Measurements from ENCODE around the gene TNFRSF4.

TNFRSF4 gene

DNA sequence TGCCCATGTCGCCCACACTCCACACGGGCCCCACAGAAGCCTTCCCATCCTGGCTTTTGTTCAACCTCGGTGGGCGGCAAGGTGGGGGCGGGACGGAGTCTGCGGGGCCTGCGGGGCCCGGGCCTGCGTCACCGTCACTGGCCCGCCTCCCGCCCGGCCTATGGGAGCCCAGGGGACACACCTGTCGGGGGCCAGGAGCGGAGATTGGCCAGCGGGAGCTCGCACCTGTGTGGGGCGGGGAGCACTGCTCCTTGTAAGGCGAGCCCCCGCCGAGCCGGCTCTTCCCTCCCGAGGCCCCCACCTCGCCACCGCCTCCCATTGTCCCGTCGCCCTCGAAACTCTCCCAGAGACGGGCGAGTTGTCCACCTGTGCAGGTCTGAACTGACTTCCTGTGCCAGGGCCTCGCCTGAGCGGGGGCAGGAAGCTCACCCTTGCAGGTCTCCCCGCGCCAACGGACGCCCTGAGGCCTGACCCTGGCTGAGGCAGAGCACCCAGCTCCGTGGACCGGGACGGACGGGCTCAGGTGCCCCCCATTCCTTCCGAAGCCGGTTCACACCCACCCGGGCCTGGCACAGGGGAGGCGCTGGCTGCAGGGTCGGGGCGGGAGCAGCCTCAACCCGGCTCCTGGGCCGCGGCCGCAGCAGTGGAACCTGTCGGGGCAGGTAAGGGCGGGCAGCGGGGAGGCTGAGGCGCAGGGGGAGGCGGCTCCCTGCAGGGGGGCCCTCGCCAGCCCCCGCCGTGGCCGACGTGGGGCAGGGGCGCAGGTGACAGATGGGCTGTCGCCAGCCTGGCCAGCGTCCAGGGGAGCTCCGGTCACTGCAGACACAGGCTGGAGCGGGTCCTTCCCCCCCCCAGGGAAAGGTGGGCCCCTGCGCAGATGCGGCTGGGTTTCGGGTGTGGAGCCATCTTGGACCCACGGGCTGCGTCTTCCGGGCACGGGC, 51.1 kb downstream of the TNFRSF4 start:
- TF ChIP-seq, protein P1, sequence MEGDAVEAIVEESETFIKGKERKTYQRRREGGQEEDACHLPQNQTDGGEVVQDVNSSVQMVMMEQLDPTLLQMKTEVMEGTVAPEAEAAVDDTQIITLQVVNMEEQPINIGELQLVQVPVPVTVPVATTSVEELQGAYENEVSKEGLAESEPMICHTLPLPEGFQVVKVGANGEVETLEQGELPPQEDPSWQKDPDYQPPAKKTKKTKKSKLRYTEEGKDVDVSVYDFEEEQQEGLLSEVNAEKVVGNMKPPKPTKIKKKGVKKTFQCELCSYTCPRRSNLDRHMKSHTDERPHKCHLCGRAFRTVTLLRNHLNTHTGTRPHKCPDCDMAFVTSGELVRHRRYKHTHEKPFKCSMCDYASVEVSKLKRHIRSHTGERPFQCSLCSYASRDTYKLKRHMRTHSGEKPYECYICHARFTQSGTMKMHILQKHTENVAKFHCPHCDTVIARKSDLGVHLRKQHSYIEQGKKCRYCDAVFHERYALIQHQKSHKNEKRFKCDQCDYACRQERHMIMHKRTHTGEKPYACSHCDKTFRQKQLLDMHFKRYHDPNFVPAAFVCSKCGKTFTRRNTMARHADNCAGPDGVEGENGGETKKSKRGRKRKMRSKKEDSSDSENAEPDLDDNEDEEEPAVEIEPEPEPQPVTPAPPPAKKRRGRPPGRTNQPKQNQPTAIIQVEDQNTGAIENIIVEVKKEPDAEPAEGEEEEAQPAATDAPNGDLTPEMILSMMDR (conservative IDR thresholded peaks at IDR 0.05; ENCODE audit: low read depth, low read length) = no peak
- H3K27me3 ChIP-seq (ENCODE audit: insufficient read depth, low read depth) = peaks cover 69% of the 10 kb centered on the region
- H2AFZ ChIP-seq (ENCODE audit: low read depth) = no peak overlapping the region
- no peaks in the 10 kb centered on the region for H3K79me2 ChIP-seq (ENCODE audit: insufficient read depth, low read depth)
- H3K4me1 ChIP-seq (ENCODE audit: low read depth, poor library complexity, severe bottlenecking) = peaks cover 7% of the 10 kb centered on the region
- no peak overlapping the region for H3K27ac ChIP-seq
- H3K36me3 ChIP-seq (ENCODE audit: insufficient read depth) = no peaks in the 10 kb centered on the region
- H3K4me3 ChIP-seq (IDR thresholded peaks at IDR 0.05; ENCODE audit: insufficient read depth, low read depth, low read length) = no peak overlapping the region
- H3K9ac ChIP-seq = no peak overlapping the region
- H3K4me2 ChIP-seq = no peak overlapping the region
- H4K20me1 ChIP-seq (ENCODE audit: insufficient read depth) = no peaks in the 10 kb centered on the region

DNA sequence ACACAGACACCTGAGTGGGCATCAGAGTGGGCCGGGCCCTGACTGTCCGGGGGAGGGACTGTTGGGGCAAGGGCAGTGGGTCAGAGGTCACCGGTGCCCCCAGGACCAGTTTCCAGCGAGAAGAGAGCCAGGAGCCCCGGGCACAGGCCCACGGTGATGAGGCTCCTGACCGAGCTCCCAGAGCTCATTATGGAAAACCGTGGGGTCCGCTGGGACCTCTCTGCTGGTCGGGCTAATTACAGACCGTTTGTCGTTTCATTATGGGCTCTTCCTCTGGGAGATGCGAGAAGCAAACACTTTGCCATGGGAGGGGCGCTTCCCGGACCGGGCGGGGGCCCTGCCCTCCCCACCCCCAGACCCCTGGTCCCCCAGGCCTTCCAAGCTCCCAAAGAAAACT, 52.3 kb downstream of the TNFRSF4 start:
- H3K27me3 ChIP-seq (ENCODE audit: insufficient read depth, low read depth) = peaks cover 60% of the 10 kb centered on the region
- TF ChIP-seq, protein P1 (conservative IDR thresholded peaks at IDR 0.05; ENCODE audit: low read depth, low read length) = no peak
- no peak overlapping the region for H3K27ac ChIP-seq
- H3K4me3 ChIP-seq (IDR thresholded peaks at IDR 0.05; ENCODE audit: insufficient read depth, low read depth, low read length) = no peak overlapping the region
- H2AFZ ChIP-seq (ENCODE audit: low read depth) = no peak overlapping the region
- no peaks in the 10 kb centered on the region for H3K79me2 ChIP-seq (ENCODE audit: insufficient read depth, low read depth)
- no peaks in the 10 kb centered on the region for H3K36me3 ChIP-seq (ENCODE audit: insufficient read depth)
- no peaks in the 10 kb centered on the region for H4K20me1 ChIP-seq (ENCODE audit: insufficient read depth)
- no peak overlapping the region for H3K4me2 ChIP-seq
- peaks cover 7% of the 10 kb centered on the region for H3K4me1 ChIP-seq (ENCODE audit: low read depth, poor library complexity, severe bottlenecking)
- no peak overlapping the region for H3K9ac ChIP-seq

Data from KMS-11 (cell line).